ENCODE data around the gene OR51B5.

DNA sequence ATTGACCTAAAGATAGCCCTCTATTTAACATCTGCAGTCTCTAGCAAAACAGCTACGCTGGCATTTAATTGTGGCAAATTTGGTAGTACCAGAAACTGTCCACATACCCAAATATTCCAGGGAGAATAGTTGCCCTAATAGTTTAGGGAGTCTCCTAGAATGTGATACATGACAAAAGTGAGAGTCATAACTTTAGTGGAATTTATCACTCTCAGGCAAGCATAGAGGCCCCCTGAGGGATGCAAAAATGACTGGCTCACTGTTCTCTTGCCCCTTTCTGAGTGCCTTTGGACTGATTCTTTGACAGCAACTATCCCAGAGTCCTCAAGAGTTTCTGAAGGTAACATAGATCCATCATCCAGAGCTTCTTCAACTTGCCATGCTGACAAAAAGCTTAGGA, 39.3 kb downstream of the OR51B5 start:
- TF ChIP-seq POLR2A (IDR thresholded peaks at IDR 0.05; ENCODE audit: low read depth, low read length), result no peak
- no peak for TF ChIP-seq EZH2 (IDR thresholded peaks at IDR 0.05; ENCODE audit: borderline replicate concordance, low read depth, low read length, severe bottlenecking)
- TF ChIP-seq, protein P1, sequence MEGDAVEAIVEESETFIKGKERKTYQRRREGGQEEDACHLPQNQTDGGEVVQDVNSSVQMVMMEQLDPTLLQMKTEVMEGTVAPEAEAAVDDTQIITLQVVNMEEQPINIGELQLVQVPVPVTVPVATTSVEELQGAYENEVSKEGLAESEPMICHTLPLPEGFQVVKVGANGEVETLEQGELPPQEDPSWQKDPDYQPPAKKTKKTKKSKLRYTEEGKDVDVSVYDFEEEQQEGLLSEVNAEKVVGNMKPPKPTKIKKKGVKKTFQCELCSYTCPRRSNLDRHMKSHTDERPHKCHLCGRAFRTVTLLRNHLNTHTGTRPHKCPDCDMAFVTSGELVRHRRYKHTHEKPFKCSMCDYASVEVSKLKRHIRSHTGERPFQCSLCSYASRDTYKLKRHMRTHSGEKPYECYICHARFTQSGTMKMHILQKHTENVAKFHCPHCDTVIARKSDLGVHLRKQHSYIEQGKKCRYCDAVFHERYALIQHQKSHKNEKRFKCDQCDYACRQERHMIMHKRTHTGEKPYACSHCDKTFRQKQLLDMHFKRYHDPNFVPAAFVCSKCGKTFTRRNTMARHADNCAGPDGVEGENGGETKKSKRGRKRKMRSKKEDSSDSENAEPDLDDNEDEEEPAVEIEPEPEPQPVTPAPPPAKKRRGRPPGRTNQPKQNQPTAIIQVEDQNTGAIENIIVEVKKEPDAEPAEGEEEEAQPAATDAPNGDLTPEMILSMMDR (IDR thresholded peaks at IDR 0.05; ENCODE audit: extremely low read depth in 1 of 2, insufficient read depth in 1 of 2, low read depth in 1 of 2, low read length in 2 of 2), result no peak

All from endothelial cell of umbilical vein (primary cell).